A549 (cell line): ENCODE data around the gene LTA4H. TPM values are rescaled to one million over a fixed set of nuclear protein-coding genes. Genes with fewer than 3 reads are reported as not detected.

Experiments used
- ATAC-seq, 2 experiments: fragments of 200-7000 bp in 1 of 2; fragments of >200 bp in 1 of 2; cut with Nextera tagmentation in 1 of 2; cut with Tn5 transposase in 1 of 2; 3 replicates each; pipeline versions ENCODE4 v1.8.0 to v1.9.1; 2018 to 2020; ENCODE audit warnings: mild to moderate bottlenecking in 1 of 2, moderate library complexity in 1 of 2
- CTCF ChIA-PET: fragments of 300-600 bp; sonication (Branson Sonifier 250); formaldehyde crosslinking; extraction: SDS; loops from one replicate; lab custom pipeline; 2021; ENCODE audit warnings: antibody characterized with exemption, inconsistent platforms; lab: Yijun Ruan, JAX
- POLR2A ChIA-PET: fragments of 350-600 bp; formaldehyde crosslinking; extraction: SDS; loops from one replicate; lab custom pipeline; 2021; ENCODE audit warnings: antibody characterized with exemption, inconsistent platforms; lab: Yijun Ruan, JAX
- DNase-seq, 2 experiments: peaks; one replicate each; pipeline versions ENCODE4 v3.0.0 to v3.0.0-alpha.2; 2011 to 2016; ENCODE audit warnings: low read depth in 1 of 2, low spot score in 1 of 2
- FAIRE-seq: peaks from 2 replicates; lab custom pipeline; 2011; peaks lifted over from hg19 to GRCh38; lab: Jason Lieb, UNC
- H3K27ac ChIP-seq, 2 experiments: fragments of >200 bp; sonication (Bioruptor Twin); formaldehyde crosslinking; 3 replicates each; pipeline ENCODE4 v1.5.1; 2016 to 2017
- H3K4me1 ChIP-seq: fragments of >200 bp; sonication (Bioruptor Twin); formaldehyde crosslinking; 3 replicates; pipeline ENCODE4 v1.6.1; 2016
- H3K4me2 ChIP-seq: fragments of >200 bp; sonication (Bioruptor Twin); formaldehyde crosslinking; 3 replicates; pipeline ENCODE4 v1.6.1; 2016
- H3K4me3 ChIP-seq: fragments of >200 bp; sonication (Bioruptor Twin); formaldehyde crosslinking; 3 replicates; pipeline ENCODE4 v1.5.1; 2016
- H3K9me3 ChIP-seq: fragments of >200 bp; sonication (Bioruptor Twin); formaldehyde crosslinking; 3 replicates; pipeline ENCODE4 v1.6.1; 2016
- BHLHE40 ChIP-seq: IDR thresholded peaks from 2 replicates; pipeline ENCODE4 v1.6.1; 2012; ENCODE audit warnings: low read depth, low read length, inconsistent platforms
- CBX8 ChIP-seq: fragments of 200-600 bp; sonication (generic); IDR thresholded peaks from 2 replicates; pipeline ENCODE4 v1.6.1; 2016
- CHD4 ChIP-seq: fragments of 200-600 bp; sonication (generic); IDR thresholded peaks from 2 replicates; pipeline ENCODE4 v1.6.1; 2016; ENCODE audit warnings: antibody characterized with exemption, mild to moderate bottlenecking, borderline replicate concordance
- CTCF ChIP-seq: fragments of >200 bp; sonication (Bioruptor Twin); formaldehyde crosslinking; IDR thresholded peaks from 3 replicates; pipeline ENCODE4 v1.5.1; 2016
- EHMT2 ChIP-seq: fragments of 200-600 bp; sonication (generic); IDR thresholded peaks from 2 replicates; pipeline ENCODE4 v1.6.1; 2016; ENCODE audit warnings: antibody characterized with exemption, low read depth, mild to moderate bottlenecking, moderate library complexity
- ESRRA ChIP-seq: fragments of 150-350 bp; IDR thresholded peaks from 2 replicates; pipeline ENCODE4 v1.6.1; 2014; ENCODE audit warnings: mild to moderate bottlenecking, low read length, borderline replicate concordance
- FOXS1 ChIP-seq: fragments of 250-450 bp; sonication (Bioruptor Pico); IDR thresholded peaks from 2 replicates; pipeline ENCODE4 v1.5.0; 2020; ENCODE audit warnings: mild to moderate bottlenecking, moderate library complexity
- HES2 ChIP-seq: fragments of >200 bp; sonication (Bioruptor Twin); formaldehyde crosslinking; IDR thresholded peaks from 2 replicates; pipeline ENCODE4 v1.6.1; 2016
- HEYL ChIP-seq: fragments of 250-450 bp; sonication (Bioruptor Pico); IDR thresholded peaks from 2 replicates; pipeline ENCODE4 v1.8.0; 2021; ENCODE audit warnings: mild to moderate bottlenecking, moderate library complexity
- HMGXB4 ChIP-seq: fragments of 250-450 bp; sonication (Bioruptor Pico); IDR thresholded peaks from 2 replicates; pipeline ENCODE4 v1.5.0; 2021; ENCODE audit warnings: mild to moderate bottlenecking, moderate library complexity, borderline replicate concordance
- MYC ChIP-seq: IDR thresholded peaks from 2 replicates; pipeline ENCODE4 v1.6.1; 2012; ENCODE audit warnings: mild to moderate bottlenecking, inconsistent platforms, low read length, improper control_type of control experiment, borderline replicate concordance
- PHF8 ChIP-seq: fragments of 200-600 bp; sonication (generic); IDR thresholded peaks from 2 replicates; pipeline ENCODE4 v1.6.1; 2016; ENCODE audit warnings: low read depth, mild to moderate bottlenecking, antibody characterized with exemption, moderate library complexity, borderline replicate concordance
- POLR2AphosphoS2 ChIP-seq: conservative IDR thresholded peaks from 2 replicates; pipeline ENCODE4 v1.6.1; 2012; ENCODE audit warnings: low read length, improper control_type of control experiment, inconsistent platforms
- RCOR1 ChIP-seq: fragments of 150-350 bp; IDR thresholded peaks from 2 replicates; pipeline ENCODE4 v1.6.1; 2014; ENCODE audit warnings: antibody characterized with exemption, low read length, low read depth
- REST ChIP-seq: fragments of 200-600 bp; sonication (generic); IDR thresholded peaks from 2 replicates; pipeline ENCODE4 v1.6.1; 2016; ENCODE audit warnings: antibody characterized with exemption, mild to moderate bottlenecking, moderate library complexity
- TFCP2L1 ChIP-seq: fragments of 250-450 bp; sonication (Bioruptor Pico); IDR thresholded peaks from 2 replicates; pipeline ENCODE4 v1.5.0; 2021; ENCODE audit warnings: mild to moderate bottlenecking
- ZC3H11A ChIP-seq: fragments of 450-650 bp; IDR thresholded peaks from 2 replicates; pipeline ENCODE4 v1.6.1; 2014; ENCODE audit warnings: antibody characterized with exemption, mild to moderate bottlenecking
- ZFP36 ChIP-seq: fragments of 450-650 bp; IDR thresholded peaks from 2 replicates; pipeline ENCODE4 v1.6.1; 2014; ENCODE audit warnings: borderline replicate concordance; ENCODE audit not compliant: partially characterized antibody
- WGBS: methylation state at CpG from one replicate; pipeline ENCODE4 v1.1.6; 2017; ENCODE audit errors: missing lambda C conversion rate; 5-methylcytosine and 5-hydroxymethylcytosine counted together
- polyA plus RNA-seq, 4 experiments: library from polyadenylated mRNA; depleted of rRNA in 3 of 4; stranded (reverse); fragments of >200 nt; fragmentation: RNase III in 1 of 4; extraction: RNeasy Plus Mini Kit Qiagen cat#74134 plus additional on column Dnase treatment in 1 of 4; gene quantifications; 2 replicates in 3 of 4; 3 replicates in 1 of 4; pipeline ENCODE4 v1.2.3, GENCODE V29; 2011 to 2017

Gene LTA4H
- polyA plus RNA-seq, 2 of the 4 experiments (the other 2 are of a cell fraction): 126 to 174 TPM

- POLR2A ChIA-PET: interaction anchor here (1.7 kb wide), 1 partner anchor 94 kb away, joined by 11 read pairs; the partner anchor contains the start of genes AMDHD1 and CCDC38
- TF ChIP-seq MYC (no peak), CTCF (no peak), ZFP36 (no peak), BHLHE40 (no peak), TFCP2L1 (no peak), HMGXB4 (CRISPR knock-in tag) (no peak), PHF8 (no peak), RCOR1 (no peak), EHMT2 (no peak), CHD4 (no peak), FOXS1 (no peak), HES2 (no peak), POLR2AphosphoS2 (no peak), ZC3H11A (no peak), CBX8 (no peak), ESRRA (no peak), REST (no peak), HEYL (CRISPR knock-in tag) (no peak)
- TF ChIP-seq, all 56 proteins: peak for 0
- ATAC-seq (no peak), FAIRE-seq (no peak), DNase-seq (no peak)
- no peaks in the 10 kb centered on the region for H3K9me3 ChIP-seq
- no peak overlapping the region for H3K27ac ChIP-seq
- H3K4me3 ChIP-seq: no peak overlapping the region
- peaks cover 18% of the 10 kb centered on the region for H3K4me1 ChIP-seq
- 86% methylated on average over 8 of the region's 8 CpGs for WGBS
- CTCF ChIA-PET: no interaction called here
- no peak overlapping the region for H3K4me2 ChIP-seq
Observed at GRCh38 chr12:96036765-96037455, 1.5 kb upstream of the LTA4H start.
